ENCODE results near the gene GHR.

DNA sequence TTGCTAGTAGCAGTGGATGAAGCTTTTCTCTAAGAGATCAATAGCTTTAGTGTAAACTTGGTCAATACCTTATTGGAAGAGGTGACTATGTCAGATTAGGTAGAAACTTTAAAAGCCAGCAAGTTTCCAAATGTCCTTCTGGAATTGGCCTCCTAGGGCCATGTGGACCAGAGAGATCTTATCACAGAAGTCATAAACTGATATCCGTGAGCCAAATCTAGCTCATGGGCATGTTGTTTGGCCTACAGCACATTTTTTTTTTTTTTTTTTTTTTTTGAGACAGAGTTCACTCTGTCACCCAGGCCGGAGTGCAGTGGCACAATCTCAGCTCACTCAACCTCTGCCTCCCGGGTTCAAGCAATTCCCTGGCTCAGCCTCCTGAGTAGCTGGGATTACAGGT is 175.9 kb downstream of the GHR start:
- TF ChIP-seq, protein P1, sequence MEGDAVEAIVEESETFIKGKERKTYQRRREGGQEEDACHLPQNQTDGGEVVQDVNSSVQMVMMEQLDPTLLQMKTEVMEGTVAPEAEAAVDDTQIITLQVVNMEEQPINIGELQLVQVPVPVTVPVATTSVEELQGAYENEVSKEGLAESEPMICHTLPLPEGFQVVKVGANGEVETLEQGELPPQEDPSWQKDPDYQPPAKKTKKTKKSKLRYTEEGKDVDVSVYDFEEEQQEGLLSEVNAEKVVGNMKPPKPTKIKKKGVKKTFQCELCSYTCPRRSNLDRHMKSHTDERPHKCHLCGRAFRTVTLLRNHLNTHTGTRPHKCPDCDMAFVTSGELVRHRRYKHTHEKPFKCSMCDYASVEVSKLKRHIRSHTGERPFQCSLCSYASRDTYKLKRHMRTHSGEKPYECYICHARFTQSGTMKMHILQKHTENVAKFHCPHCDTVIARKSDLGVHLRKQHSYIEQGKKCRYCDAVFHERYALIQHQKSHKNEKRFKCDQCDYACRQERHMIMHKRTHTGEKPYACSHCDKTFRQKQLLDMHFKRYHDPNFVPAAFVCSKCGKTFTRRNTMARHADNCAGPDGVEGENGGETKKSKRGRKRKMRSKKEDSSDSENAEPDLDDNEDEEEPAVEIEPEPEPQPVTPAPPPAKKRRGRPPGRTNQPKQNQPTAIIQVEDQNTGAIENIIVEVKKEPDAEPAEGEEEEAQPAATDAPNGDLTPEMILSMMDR (IDR thresholded peaks at IDR 0.05): no peak
- TF ChIP-seq ZFX (IDR thresholded peaks at IDR 0.05; ENCODE audit: borderline replicate concordance): no peak
